H1 (cell line): Measurements from ENCODE around the gene TBC1D10A. TPM values are rescaled to one million over a fixed set of nuclear protein-coding genes. Genes with fewer than 3 reads are reported as not detected.

Source experiments
- CHD1 ChIP-seq: IDR thresholded peaks from 2 replicates; pipeline ENCODE4 v1.6.1; 2012; ENCODE audit warnings: low read depth, low read length, improper control_type of control experiment
- SUZ12 ChIP-seq: fragments of 200-600 bp; sonication (generic); IDR thresholded peaks from 2 replicates; pipeline ENCODE4 v1.6.1; 2012; ENCODE audit warnings: mild to moderate bottlenecking, inconsistent platforms, low read length, moderate library complexity, mixed read lengths
- polyA plus RNA-seq, 7 experiments: library from polyadenylated mRNA; depleted of rRNA in 3 of 7; stranded (reverse) in 5 of 7; unstranded in 2 of 7; fragments of >200 nt in 5 of 7; fragments of 200-250 nt in 2 of 7; gene quantifications; 1 replicate in 5 of 7; 2 replicates in 1 of 7; 4 replicates in 1 of 7; pipeline versions ENCODE4 v1.2.1 to v1.2.3, GENCODE V29; 2011 to 2013; ENCODE audit warnings: missing spikeins in 2 of 7, mixed read lengths in 2 of 7
- total RNA-seq: library from RNA; stranded (reverse); fragmentation: NEBNext Ultra II Directional; extraction: Animal tissue kit (Norgen Biotek cat#: 25700); gene quantifications from 2 replicates; pipeline ENCODE4 v1.2.1, GENCODE V29; 2021

TBC1D10A gene
- total and polyA plus RNA-seq, 2 of the 8 experiments (the other 6 are each of a cell fraction or from before 2014, with no cell fraction given) = 5.4 to 7.0 TPM

- TF ChIP-seq SUZ12 (no peak), CHD1 (no peak)
Measured at GRCh38 chr22:30283342-30283741, 43.4 kb downstream of the TBC1D10A start (continued).
